HS-27A (cell line): ENCODE measurements around the gene NACA2.

ENCODE experiments used
- DNase-seq: peaks from one replicate; pipeline ENCODE4 v3.0.0-alpha.2; 2012; ENCODE audit warnings: low read depth, missing footprints

NACA2 gene

DNA sequence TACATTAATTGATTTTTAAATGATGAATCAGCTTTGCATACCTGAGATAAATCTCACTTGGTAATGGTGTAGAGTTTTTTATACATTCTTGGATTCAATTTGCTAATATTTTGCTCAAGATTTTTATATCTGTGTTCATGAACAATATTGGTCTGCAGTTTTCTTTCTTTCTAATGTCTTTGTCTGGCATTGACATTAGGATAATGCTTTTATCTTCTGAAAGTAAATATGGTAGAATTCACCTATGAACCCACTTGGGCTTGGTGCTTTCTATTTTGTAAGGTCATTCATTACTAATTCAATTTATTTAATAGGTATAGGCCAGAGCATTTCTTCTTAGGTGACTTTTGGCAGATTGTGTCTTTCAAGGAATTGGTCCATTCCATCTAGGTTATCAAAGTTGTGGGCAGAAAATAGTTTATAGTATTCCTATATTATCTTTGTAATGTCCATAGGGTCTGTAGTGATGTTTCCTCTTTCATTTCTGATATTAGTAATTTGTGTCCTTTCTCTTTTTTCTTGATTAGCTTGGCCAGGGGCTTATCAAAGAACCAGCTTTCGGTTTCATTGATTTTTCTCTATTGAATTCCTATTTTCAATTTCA is 45.6 kb downstream of the NACA2 start:
- DNase-seq = no peak

- no peak for DNase-seq
Observed at GRCh38 chr17:61543786-61544415, 47.1 kb downstream of the NACA2 start.

DNA sequence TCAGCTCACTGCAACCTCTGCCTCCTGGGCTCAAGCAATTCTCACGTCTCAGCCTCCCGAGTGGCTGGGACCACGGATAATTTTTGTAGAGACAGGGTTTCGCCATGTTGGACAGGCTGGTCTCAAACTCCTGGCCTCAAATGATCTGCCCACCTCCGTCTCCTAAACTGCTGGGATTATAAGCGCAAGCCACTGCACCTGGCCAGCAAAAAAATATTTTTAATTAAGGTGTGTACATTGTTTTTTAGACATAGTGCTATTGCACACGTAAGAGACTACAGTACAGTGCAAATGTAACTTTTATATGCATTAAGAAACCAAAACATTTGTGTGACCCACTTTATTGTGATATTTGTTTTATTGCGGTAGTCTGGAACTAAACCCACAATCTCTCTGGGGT is 49.0 kb downstream of the NACA2 start:
- no peak for DNase-seq

GRCh38 chr17:61540874-61541273 is 50.1 kb downstream of the NACA2 start:
- no peak for DNase-seq
